Chondrocyte (in vitro differentiated cells): Measurements from ENCODE around the gene DTNA. TPM values are rescaled to one million over a fixed set of nuclear protein-coding genes. Genes with fewer than 3 reads are reported as not detected.
A peak's percentile ranks its signal among the peaks of the same experiment; 100 is the strongest.
"Not testable (repeated sequence)": the region's sequence is repeated elsewhere in the genome, so short reads cannot be mapped to it uniquely, and the experiment has no call there.

ENCODE experiments used
- DNase-seq: peaks from one replicate; pipeline ENCODE4 v3.0.0; 2021; ENCODE audit warnings: mixed read lengths, low spot score
- H3K27ac Mint-ChIP-seq: one replicate; pipeline ENCODE4 v1.8.0; 2021; ENCODE audit warnings: mild to moderate bottlenecking, moderate library complexity, mixed read lengths; ENCODE audit not compliant: unreplicated experiment
- H3K27me3 Mint-ChIP-seq: 2 replicates; pipeline ENCODE4 v1.8.0; 2021; ENCODE audit warnings: low read depth, mixed read lengths
- H3K36me3 Mint-ChIP-seq: 2 replicates; pipeline ENCODE4 v1.8.0; 2021; ENCODE audit warnings: low read depth, mixed read lengths
- H3K4me1 Mint-ChIP-seq: 2 replicates; pipeline ENCODE4 v1.8.0; 2021; ENCODE audit warnings: low read depth, mild to moderate bottlenecking, mixed read lengths
- H3K4me3 Mint-ChIP-seq: one replicate; pipeline ENCODE4 v1.8.0; 2021; ENCODE audit warnings: mild to moderate bottlenecking, moderate library complexity, mixed read lengths; ENCODE audit not compliant: unreplicated experiment
- H3K9me3 Mint-ChIP-seq: 2 replicates; pipeline ENCODE4 v1.8.0; 2021; ENCODE audit warnings: low read depth, mixed read lengths
- CTCF ChIP-seq: fragments of 200-600 bp; sonication (generic); IDR thresholded peaks from 2 replicates; pipeline ENCODE4 v1.5.0; 2021; ENCODE audit warnings: antibody characterized with exemption, mild to moderate bottlenecking, moderate library complexity
- long read RNA-seq: library from polyadenylated mRNA; stranded (forward); transcript quantifications from one replicate; pipeline ENCODE4 v2.0.0, GENCODE V29; 2021
- total RNA-seq: library from RNA; stranded (reverse); gene quantifications from 3 replicates; pipeline ENCODE4 v1.2.1, GENCODE V29; 2021

Gene DTNA
- 3.7 to 5.8 TPM (median 3.7 TPM) in 3 replicates for total RNA-seq
- long read RNA-seq, partial matches to known transcripts = 0 of 3 reads
- long read RNA-seq, other reads (novel, unspliced or antisense) = 2 of 3 reads

GRCh38 chr18:34709750-34710441, at the start of gene DTNA:
DTNA (plus strand) TSS chr18:34710298; CDS start chr18:34755977, 45,679 bp downstream.
- TF ChIP-seq CTCF = no peak
- Mint-ChIP-seq H3K27ac (peak within 1 kb of the TSS; percentile 97), H3K4me3 (peak within 1 kb of the TSS; percentile 69), H3K36me3 (no peaks in the 10 kb centered on the region), H3K4me1 (peaks cover 50% of the 10 kb centered on the region), H3K9me3 (no peaks in the 10 kb centered on the region), H3K27me3 (no peaks in the 10 kb centered on the region)
- no peak for DNase-seq

GRCh38 chr18:34660572-34660971, 49.5 kb upstream of the DTNA start:
- Mint-ChIP-seq H3K36me3 (no peaks in the 10 kb centered on the region), H3K27ac (peak overlapping the region; percentile 100), H3K27me3 (no peaks in the 10 kb centered on the region), H3K9me3 (no peaks in the 10 kb centered on the region), H3K4me1 (peaks cover 36% of the 10 kb centered on the region), H3K4me3 (no peak overlapping the region)
- no peak for DNase-seq
- TF ChIP-seq CTCF = no peak

- peaks cover 36% of the 10 kb centered on the region for H3K4me1 Mint-ChIP-seq
- peak overlapping the region; percentile 8 for H3K27ac Mint-ChIP-seq
- no peaks in the 10 kb centered on the region for H3K27me3 Mint-ChIP-seq
- no peaks in the 10 kb centered on the region for H3K36me3 Mint-ChIP-seq
- H3K9me3 Mint-ChIP-seq = peaks cover 2% of the 10 kb centered on the region
- TF ChIP-seq CTCF = peak; percentile 98
- H3K4me3 Mint-ChIP-seq = no peak overlapping the region
- no peak for DNase-seq
Measured at GRCh38 chr18:34661464-34662087, 48.5 kb upstream of the DTNA start.

GRCh38 chr18:34676816-34677574, 33.1 kb upstream of the DTNA start:
- no peak for DNase-seq
- no peak overlapping the region for H3K4me3 Mint-ChIP-seq
- no peak for TF ChIP-seq CTCF
- no peaks in the 10 kb centered on the region for H3K4me1 Mint-ChIP-seq
- H3K27me3 Mint-ChIP-seq = no peaks in the 10 kb centered on the region
- H3K36me3 Mint-ChIP-seq = no peaks in the 10 kb centered on the region
- peaks cover 3% of the 10 kb centered on the region for H3K9me3 Mint-ChIP-seq
- H3K27ac Mint-ChIP-seq = no peak overlapping the region

GRCh38 chr18:34689750-34690149, 20.3 kb upstream of the DTNA start:
- H3K36me3 Mint-ChIP-seq, H3K9me3 Mint-ChIP-seq, H3K27me3 Mint-ChIP-seq, DNase-seq, H3K4me1 Mint-ChIP-seq, H3K27ac Mint-ChIP-seq, H3K4me3 Mint-ChIP-seq: not testable (repeated sequence)
